HepG2 (cell line): ENCODE results near the gene LRRC45. TPM values are rescaled to one million over a fixed set of nuclear protein-coding genes. Genes with fewer than 3 reads are reported as not detected.
A peak's percentile ranks its signal among the peaks of the same experiment; 100 is the strongest.

ENCODE experiments used
- ATM ChIP-seq: fragments of 450-650 bp; IDR thresholded peaks from 2 replicates; pipeline ENCODE4 v1.7.1; 2017; ENCODE audit warnings: mild to moderate bottlenecking, borderline replicate concordance
- BRF2 ChIP-seq: sonication (generic); formaldehyde crosslinking; IDR thresholded peaks from 2 replicates; pipeline ENCODE4 v1.8.1; 2022; ENCODE audit warnings: mild to moderate bottlenecking, missing genetic modification reagents
- IRF9 ChIP-seq: sonication (generic); formaldehyde crosslinking; IDR thresholded peaks from 2 replicates; pipeline ENCODE4 v1.8.0; 2022; ENCODE audit warnings: missing genetic modification reagents, mild to moderate bottlenecking, borderline replicate concordance
- KMT2A ChIP-seq: sonication (generic); formaldehyde crosslinking; IDR thresholded peaks from 2 replicates; pipeline ENCODE4 v1.4.0; 2020; ENCODE audit warnings: missing genetic modification reagents
- NFIC ChIP-seq: IDR thresholded peaks from 2 replicates; pipeline ENCODE4 v1.6.1; 2012; ENCODE audit warnings: mild to moderate bottlenecking, low read length, inconsistent platforms
- PLRG1 ChIP-seq: fragments of 450-650 bp; conservative IDR thresholded peaks from 2 replicates; pipeline ENCODE4 v1.6.1; 2016
- PRDM15 ChIP-seq: sonication (generic); formaldehyde crosslinking; IDR thresholded peaks from 2 replicates; pipeline ENCODE4 v1.4.0; 2020; ENCODE audit warnings: missing genetic modification reagents
- SMYD3 ChIP-seq: sonication (generic); formaldehyde crosslinking; IDR thresholded peaks from 2 replicates; pipeline ENCODE4 v1.8.1; 2023; ENCODE audit warnings: mild to moderate bottlenecking, missing genetic modification reagents
- SNAI1 ChIP-seq: sonication (generic); formaldehyde crosslinking; IDR thresholded peaks from 2 replicates; pipeline ENCODE4 v1.5.0; 2020; ENCODE audit warnings: mild to moderate bottlenecking, missing genetic modification reagents, borderline replicate concordance
- TBP ChIP-seq: sonication (generic); formaldehyde crosslinking; IDR thresholded peaks from 2 replicates; pipeline ENCODE4 v1.5.0; 2020; ENCODE audit warnings: missing genetic modification reagents
- TFAP4 ChIP-seq: sonication (generic); IDR thresholded peaks from 2 replicates; pipeline ENCODE4 v1.6.1; 2016; ENCODE audit warnings: low read depth, borderline replicate concordance
- U2AF1 ChIP-seq: fragments of 200-400 bp; formaldehyde crosslinking; optimal IDR thresholded peaks from 2 replicates; pipeline ENCODE3; 2017; ENCODE audit warnings: mild to moderate bottlenecking, low read depth, low read length
- YY1 ChIP-seq: IDR thresholded peaks from 2 replicates; pipeline ENCODE4 v1.6.1; 2011; ENCODE audit warnings: low read length, low read depth, moderate library complexity, mild to moderate bottlenecking; ENCODE audit not compliant: insufficient read depth, insufficient replicate concordance
- ZBED4 ChIP-seq: sonication (generic); formaldehyde crosslinking; IDR thresholded peaks from 2 replicates; pipeline ENCODE4 v1.4.0; 2020; ENCODE audit warnings: missing genetic modification reagents, borderline replicate concordance
- ZFP1 ChIP-seq: IDR thresholded peaks from 2 replicates; pipeline ENCODE4 v1.6.1; 2016
- ZNF335 ChIP-seq: sonication (generic); formaldehyde crosslinking; IDR thresholded peaks from 2 replicates; pipeline ENCODE4 v1.4.0; 2020; ENCODE audit warnings: missing genetic modification reagents
- ZNF597 ChIP-seq: sonication (generic); formaldehyde crosslinking; IDR thresholded peaks from 2 replicates; pipeline ENCODE4 v1.5.0; 2020; ENCODE audit warnings: missing genetic modification reagents
- polyA plus RNA-seq, 8 experiments: library from polyadenylated mRNA; depleted of rRNA in 3 of 8; stranded (reverse) in 7 of 8; unstranded in 1 of 8; fragments of >200 nt; fragmentation: Illumina TruSeq in 4 of 8; extraction: Trizol in 4 of 8; gene quantifications; 2 replicates each; pipeline versions ENCODE4 v1.2.1 to v1.2.3, GENCODE V29; 2011 to 2016; ENCODE audit warnings: low read depth in 4 of 8, missing spikeins in 1 of 8, mixed read lengths in 1 of 8; ENCODE audit not compliant: insufficient read depth in 1 of 8
- total RNA-seq, 5 experiments: library from RNA; depleted of rRNA; stranded (reverse); fragments of >200 nt; fragmentation: Illumina TruSeq; extraction: Trizol; gene quantifications; 2 replicates each; pipeline ENCODE4 v1.2.3, GENCODE V29; 2016; ENCODE audit warnings: low read depth in 1 of 5

The LRRC45 gene
- total and polyA plus RNA-seq, 2 of the 13 experiments (the other 11 are each of a cell fraction or from before 2014, with no cell fraction given), result 11.6 to 48.1 TPM

- no peak for TF ChIP-seq PLRG1
- TF ChIP-seq TBP (CRISPR knock-in tag), result 0 out of 2 replicates have a peak, but pooled peaks have one; percentile 7
- TF ChIP-seq U2AF1, result no peak
- no peak for TF ChIP-seq PRDM15 (CRISPR knock-in tag)
- TF ChIP-seq SNAI1, result no peak
- TF ChIP-seq IRF9, result peak; percentile 89; the same call in 1 of the 2 replicates
- no peak for TF ChIP-seq KMT2A (CRISPR knock-in tag)
- no peak for TF ChIP-seq BRF2 (CRISPR knock-in tag)
- TF ChIP-seq ZNF335, result peak; percentile 72
- no peak for TF ChIP-seq ZFP1 (CRISPR knock-in tag)
- no peak for TF ChIP-seq ZNF597 (CRISPR knock-in tag)
- TF ChIP-seq NFIC, result no peak
- TF ChIP-seq TFAP4, result peak; percentile 94
- TF ChIP-seq SMYD3 (CRISPR knock-in tag), result no peak
- no peak for TF ChIP-seq ATM
- TF ChIP-seq ZBED4 (CRISPR knock-in tag), result no peak; the same call in 1 of the 2 replicates
- peak; percentile 64 for TF ChIP-seq YY1
These were observed 22.9 kb upstream of the LRRC45 start (continued) for GRCh38 chr17:81999976-82000802.
